ENCODE data around the gene RERE. TPM values are rescaled to one million over a fixed set of nuclear protein-coding genes. Genes with fewer than 3 reads are reported as not detected.

RERE gene
- total and polyA plus RNA-seq, 2 donors (not counting 3 experiments of a cell fraction or from before 2014, with no cell fraction given), result 14.1 to 113 TPM

- DNase-seq (ENCODE audit: low read depth, low spot score) (no peak), FAIRE-seq (no peak)
- Histone ChIP-seq H3K9me1 (replicated peaks; ENCODE audit: control insufficient read depth, extremely low read depth, insufficient read depth, low read length) (no peaks in the 10 kb centered on the region), H3K9me3 (replicated peaks; ENCODE audit: control insufficient read depth, insufficient read depth, low read length) (no peaks in the 10 kb centered on the region), H3K9ac (replicated peaks; ENCODE audit: extremely low read depth, insufficient read depth, low read length) (no peak overlapping the region), H2AFZ (ENCODE audit: low read depth, low read length) (no peak overlapping the region), H4K20me1 (replicated peaks; ENCODE audit: control insufficient read depth, extremely low read depth, insufficient read depth, low read length) (no peaks in the 10 kb centered on the region), H3K4me3 (replicated peaks in 1 of 3; ENCODE audit: insufficient read depth in 1 of 3, low read depth in 1 of 3, low read length in 3 of 3) (no peak overlapping the region), H3K4me2 (ENCODE audit: insufficient read depth, low read length) (no peak overlapping the region), H3K27me3 (ENCODE audit: control insufficient read depth in 2 of 2, insufficient read depth in 2 of 2, low read length in 2 of 2) (no peaks in the 10 kb centered on the region), H3K4me1 (ENCODE audit: control insufficient read depth, extremely low read depth, insufficient read depth, low read length) (no peaks in the 10 kb centered on the region), H3K36me3 (ENCODE audit: control insufficient read depth in 2 of 2, extremely low read depth in 1 of 2, insufficient read depth in 2 of 2, low read length in 2 of 2) (peaks cover 0 to 6% of the 10 kb centered on the region in 2 experiments), H3K27ac (ENCODE audit: insufficient read depth, low read depth, low read length) (no peak overlapping the region), H3K79me2 (ENCODE audit: control insufficient read depth, insufficient read depth, low read length) (no peaks in the 10 kb centered on the region)
- POLR2A ChIA-PET, result no interaction called here
- CTCF ChIA-PET, result no interaction called here
- TF ChIP-seq MYC (IDR thresholded peaks at IDR 0.05; ENCODE audit: low read depth, low read length), result no peak
- TF ChIP-seq POLR2A (IDR thresholded peaks at IDR 0.05; ENCODE audit: low read depth, low read length), result no peak
- no peak for TF ChIP-seq POLR2AphosphoS5 (IDR thresholded peaks at IDR 0.05; ENCODE audit: insufficient read depth, low read depth, low read length)
- no peak for TF ChIP-seq MAX (IDR thresholded peaks at IDR 0.05; ENCODE audit: insufficient read depth, insufficient read length)
- TF ChIP-seq JUN (IDR thresholded peaks at IDR 0.05; ENCODE audit: borderline replicate concordance, insufficient read depth, insufficient read length, low read depth), result no peak
- TF ChIP-seq CTCF (IDR thresholded peaks at IDR 0.05; ENCODE audit: extremely low read depth in 1 of 2, insufficient read depth in 1 of 2, low read depth in 1 of 2, low read length in 2 of 2), result no peak
- no peak for TF ChIP-seq GATA2 (IDR thresholded peaks at IDR 0.05; ENCODE audit: insufficient read depth, insufficient read length, low read depth, low read length)
- TF ChIP-seq EZH2 (IDR thresholded peaks at IDR 0.05; ENCODE audit: borderline replicate concordance, low read depth, low read length, severe bottlenecking), result no peak
- TF ChIP-seq FOS (IDR thresholded peaks at IDR 0.05; ENCODE audit: borderline replicate concordance, insufficient read depth, low read length), result no peak
- dilution Hi-C loops (cut with MboI; ENCODE audit: extremely low pct_ligation_motif_present, low sequenced_read_pairs) (no loop called here), intact Hi-C loops (cut with micrococcal nuclease) (no loop called here)
- no TSS peak for BruUV-seq (replicated peaks)
These were observed 307.9 kb downstream of the RERE start for GRCh38 chr1:8509579-8509978.
